NCI-H2227 treated with DMSO at 0.1 percent for 48 hours (cell line): ENCODE data around the gene TFAM.
A peak's percentile ranks its signal among the peaks of the same experiment; 100 is the strongest.

Source experiments
- DNase-seq: peaks from one replicate; lab custom pipeline; 2025; lab: John Stamatoyannopoulos, UW

Gene TFAM

DNA sequence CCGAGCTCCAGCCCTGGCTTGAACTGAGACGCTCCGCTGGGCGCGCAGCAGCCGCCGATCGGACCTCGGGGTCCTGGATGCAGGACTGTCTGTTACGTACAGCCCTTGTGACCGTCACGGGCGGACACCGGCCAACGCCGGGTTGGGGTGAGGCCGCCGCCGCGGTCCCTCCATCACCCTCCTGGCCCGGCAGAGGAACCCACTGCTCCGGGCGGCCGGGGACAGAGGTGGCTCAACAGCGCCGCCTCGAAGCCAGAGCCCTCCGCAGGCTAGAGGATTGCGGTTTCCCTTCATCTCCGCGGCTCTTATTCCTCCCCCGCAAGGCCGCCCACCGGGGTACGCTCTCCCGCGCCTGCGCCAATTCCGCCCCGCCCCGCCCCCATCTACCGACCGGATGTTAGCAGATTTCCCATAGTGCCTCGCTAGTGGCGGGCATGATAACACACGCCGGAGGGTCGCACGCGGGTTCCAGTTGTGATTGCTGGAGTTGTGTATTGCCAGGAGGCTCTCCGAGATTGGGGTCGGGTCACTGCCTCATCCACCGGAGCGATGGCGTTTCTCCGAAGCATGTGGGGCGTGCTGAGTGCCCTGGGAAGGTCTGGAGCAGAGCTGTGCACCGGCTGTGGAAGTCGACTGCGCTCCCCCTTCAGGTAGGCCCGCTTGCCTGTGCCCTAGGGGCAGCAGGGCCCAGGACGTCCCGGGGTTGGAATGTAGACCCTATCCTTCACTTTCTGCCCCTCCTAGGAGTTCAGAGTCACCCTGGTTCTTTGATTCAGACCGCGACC lies at the start of gene TFAM:
Gene TFAM, plus strand, starts transcription at position 412 of the 785 bp plus-strand sequence. Its CDS starts 138 bp downstream, at position 550.
- peak; percentile 82 for DNase-seq

- no peak for DNase-seq
Observed at GRCh38 chr10:58336242-58336641, 49.0 kb upstream of the TFAM start.

DNA sequence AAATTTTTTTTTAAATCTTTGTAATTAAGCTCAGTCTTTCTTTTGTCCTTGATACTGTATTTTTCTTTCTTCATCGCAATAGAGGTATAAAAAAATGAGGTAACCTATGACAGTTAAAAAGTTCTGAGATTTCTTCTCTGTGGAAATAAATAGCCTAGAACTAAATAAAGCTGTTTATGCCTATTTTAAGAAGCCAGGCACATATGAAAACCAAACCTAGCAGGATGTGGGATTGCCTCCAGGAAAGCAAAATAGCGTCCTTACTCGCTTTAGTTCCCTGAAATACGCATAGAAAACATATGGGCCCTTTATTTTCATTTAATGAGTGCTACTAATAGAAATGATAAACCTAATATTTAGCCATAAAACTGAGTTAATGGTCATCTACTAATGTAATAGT lies 43.8 kb upstream of the TFAM start:
- no peak for DNase-seq

DNA sequence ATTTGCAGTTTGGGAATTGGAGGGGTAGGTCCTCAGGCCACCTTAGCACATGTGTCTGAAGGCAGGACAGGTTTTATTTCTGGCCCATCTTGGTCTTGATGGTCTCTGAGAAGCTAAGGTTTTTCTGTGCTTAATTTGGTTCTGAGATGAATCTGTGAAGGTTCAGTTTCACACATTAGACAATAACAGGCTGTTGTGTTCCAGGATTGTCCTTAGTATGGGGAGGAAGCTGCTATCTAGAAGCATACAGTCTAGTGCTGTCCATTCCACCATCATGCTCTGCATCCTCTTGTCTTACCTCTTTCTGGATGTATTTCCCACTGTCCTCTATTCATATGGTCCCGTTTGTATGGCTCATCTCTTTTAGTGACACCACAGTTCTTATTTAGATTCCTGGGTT lies 43.3 kb upstream of the TFAM start:
- no peak for DNase-seq

DNA sequence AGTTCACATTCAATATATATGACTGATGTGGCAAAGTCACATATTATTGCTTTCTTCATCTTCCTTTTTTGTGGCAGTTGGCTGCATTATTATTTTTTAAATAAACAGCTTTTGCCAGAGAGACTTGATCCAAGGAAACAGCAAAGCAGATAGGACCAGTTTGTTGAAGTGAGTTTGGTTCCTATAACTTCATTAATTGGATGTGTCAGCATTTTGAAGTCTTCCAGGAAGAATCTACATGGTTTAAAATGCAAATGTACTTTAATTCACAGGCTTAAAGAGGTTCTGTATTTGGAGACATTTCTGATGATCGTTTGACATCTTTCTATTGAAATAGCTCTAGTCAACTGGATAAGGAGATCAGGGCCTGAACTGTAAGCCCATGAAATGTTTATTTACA lies 37.2 kb upstream of the TFAM start:
- DNase-seq: no peak

- DNase-seq: no peak
Observed at GRCh38 chr10:58348571-58349033, 36.6 kb upstream of the TFAM start.

GRCh38 chr10:58350023-58350422 lies 35.2 kb upstream of the TFAM start:
- no peak for DNase-seq

- no peak for DNase-seq
Observed at GRCh38 chr10:58350619-58351323, 34.4 kb upstream of the TFAM start.

GRCh38 chr10:58351616-58352578 lies 33.3 kb upstream of the TFAM start:
- DNase-seq: no peak

DNA sequence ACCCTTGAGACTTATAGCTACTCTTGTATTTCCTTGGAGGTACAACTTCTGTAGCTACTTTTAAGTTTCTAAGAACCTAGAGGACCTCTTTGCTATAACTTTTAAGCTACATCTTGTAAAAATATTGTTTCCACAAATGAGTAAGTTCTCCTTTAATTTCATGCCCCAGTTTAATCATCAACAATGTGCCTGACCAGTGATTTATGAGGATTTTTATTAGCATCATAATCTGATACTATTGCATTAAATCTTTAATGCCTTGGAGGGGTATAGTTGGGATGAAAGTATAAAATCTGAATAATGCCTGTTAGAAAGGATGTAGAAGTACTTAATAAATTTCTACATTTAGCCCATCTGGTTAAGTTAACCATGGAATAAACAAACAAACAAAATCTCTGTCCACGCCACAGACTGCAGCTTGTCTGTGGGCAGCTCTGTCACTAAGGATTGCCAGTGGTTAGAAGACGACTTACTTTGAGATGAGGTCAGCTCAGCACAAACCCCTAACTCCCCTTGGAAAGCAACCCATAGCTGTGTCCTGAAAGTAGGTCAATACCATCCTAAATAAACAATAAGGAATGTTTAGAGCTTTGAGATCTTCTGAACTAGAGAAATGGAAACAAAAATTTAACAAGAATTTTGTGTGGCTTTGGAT lies 32.1 kb upstream of the TFAM start:
- no peak for DNase-seq

DNA sequence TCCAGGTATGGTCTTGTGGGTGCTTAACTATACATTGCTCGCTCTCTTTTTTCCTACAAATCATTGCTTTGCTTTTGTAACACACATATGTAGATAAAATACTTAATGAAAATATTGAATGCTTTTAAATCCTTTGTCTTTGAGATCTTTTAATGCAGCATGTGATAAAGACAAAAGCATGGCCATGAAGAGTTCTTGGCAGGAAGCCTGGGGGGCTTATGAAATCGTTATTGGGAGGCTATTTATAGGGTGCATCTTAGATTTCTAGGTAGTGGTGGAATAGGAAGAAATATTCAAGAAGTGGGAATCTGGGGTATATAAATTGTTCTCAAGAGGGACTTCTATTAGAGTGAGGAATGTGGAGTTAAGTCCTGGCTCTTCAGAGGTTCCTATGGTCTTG lies 28.5 kb upstream of the TFAM start:
- DNase-seq: no peak

- no peak for DNase-seq
Observed at GRCh38 chr10:58358314-58358933, 26.8 kb upstream of the TFAM start.

DNA sequence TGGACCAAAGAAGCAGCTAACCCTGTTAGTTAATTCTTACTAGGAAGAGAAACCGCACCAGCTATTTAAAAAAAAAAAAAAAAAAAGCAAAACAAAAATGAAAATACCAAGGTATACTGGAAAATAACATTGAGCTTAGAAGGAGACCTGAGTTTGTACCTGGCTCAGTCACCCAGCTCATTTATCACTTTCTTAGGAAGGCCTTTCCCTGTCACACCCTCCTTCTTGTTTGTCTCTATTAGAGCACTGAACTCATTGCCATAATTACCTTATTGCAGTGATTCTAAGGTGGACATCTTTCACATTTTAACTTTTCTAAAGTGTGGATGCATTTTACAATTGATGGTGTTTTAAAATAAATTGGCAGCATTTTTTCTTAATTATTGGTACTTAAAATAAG lies 26.3 kb upstream of the TFAM start:
- DNase-seq: no peak

- no peak for DNase-seq
Observed at GRCh38 chr10:58359541-58359940, 25.7 kb upstream of the TFAM start.

DNA sequence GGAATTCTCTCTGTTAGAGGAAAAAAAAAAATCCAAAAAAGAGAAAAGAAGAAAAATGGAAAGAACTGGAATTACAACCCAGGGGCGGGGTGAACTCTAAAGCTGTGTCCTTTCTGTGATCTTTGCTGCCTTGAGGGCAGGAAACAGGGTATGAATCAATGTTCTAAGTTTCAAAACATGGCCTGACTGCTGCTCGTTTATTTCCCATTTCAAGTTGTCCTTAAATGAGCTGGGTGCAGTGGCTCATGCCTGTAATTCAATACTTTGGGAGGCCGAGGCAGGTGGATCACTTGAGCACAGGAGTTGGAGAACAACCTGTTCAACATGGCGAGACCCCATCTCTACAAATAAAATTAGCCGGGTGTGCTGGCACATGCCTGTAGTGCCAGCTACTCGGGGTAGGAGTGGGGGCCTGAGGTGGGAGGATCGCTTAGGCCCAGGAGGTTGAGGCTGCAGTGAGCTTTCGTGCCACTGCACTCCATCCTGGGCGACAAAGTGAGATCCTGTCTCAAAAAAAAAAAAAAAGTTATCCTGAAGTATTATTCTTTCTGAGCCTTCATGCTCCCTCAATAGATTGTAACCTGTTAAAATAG lies 24.7 kb upstream of the TFAM start:
- DNase-seq: no peak

- no peak for DNase-seq
Observed at GRCh38 chr10:58361353-58361752, 23.9 kb upstream of the TFAM start.

- no peak for DNase-seq
Observed at GRCh38 chr10:58362027-58362789, 23.0 kb upstream of the TFAM start.

DNA sequence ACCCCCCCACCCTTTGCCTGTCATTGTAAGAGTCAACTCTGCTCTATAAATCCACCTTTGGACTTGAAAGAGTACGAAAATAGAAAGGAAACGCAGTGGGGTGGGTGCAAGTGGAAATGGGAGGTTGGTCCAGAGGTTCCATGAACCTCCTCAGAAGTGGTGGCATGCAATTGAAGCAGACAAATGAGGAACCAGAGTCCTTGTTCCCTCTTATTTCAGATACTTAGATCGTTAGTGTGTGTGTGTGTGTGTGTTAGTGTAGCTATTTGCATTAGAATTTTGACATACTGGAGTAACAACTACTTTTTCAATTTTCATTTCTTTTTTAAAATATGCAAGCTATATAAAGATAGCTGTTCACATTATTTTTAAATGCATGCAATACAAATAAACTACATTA lies 18.1 kb upstream of the TFAM start:
- DNase-seq: no peak

- no peak for DNase-seq
Observed at GRCh38 chr10:58371473-58371872, 13.7 kb upstream of the TFAM start.
